Putamen (tissue), 1 donor: Measurements from ENCODE around the gene SHC4.

Source experiments
- DNase-seq: peaks from one replicate; pipeline ENCODE4 v3.0.0-alpha.2; 2016; ENCODE audit warnings: low spot score

Gene SHC4

GRCh38 chr15:48968066-48968465 lies 4.3 kb upstream of the SHC4 start:
- DNase-seq = no peak

- no peak for DNase-seq
Measured at GRCh38 chr15:48967336-48967735, 3.6 kb upstream of the SHC4 start.

- DNase-seq = no peak
Measured at GRCh38 chr15:48966595-48967301, 3.0 kb upstream of the SHC4 start.

GRCh38 chr15:48965972-48966371 lies 2.3 kb upstream of the SHC4 start:
- DNase-seq = no peak

- no peak for DNase-seq
Measured at GRCh38 chr15:48964898-48965297, 1.2 kb upstream of the SHC4 start.

GRCh38 chr15:48962662-48963523 lies 826 bp downstream of the SHC4 start:
- DNase-seq = peak; percentile 15

- DNase-seq = no peak
Measured at GRCh38 chr15:48955967-48956366, 7.8 kb downstream of the SHC4 start.

- no peak for DNase-seq
Measured at GRCh38 chr15:48955370-48955769, 8.3 kb downstream of the SHC4 start.

GRCh38 chr15:48954538-48954937 lies 9.2 kb downstream of the SHC4 start:
- no peak for DNase-seq

GRCh38 chr15:48946840-48947187 lies 16.9 kb downstream of the SHC4 start:
- no peak for DNase-seq

- DNase-seq = peak; percentile 47
Measured at GRCh38 chr15:48946074-48946839, 17.5 kb downstream of the SHC4 start.

- no peak for DNase-seq
Measured at GRCh38 chr15:48945386-48945785, 18.3 kb downstream of the SHC4 start.

- no peak for DNase-seq
Measured at GRCh38 chr15:48941904-48942303, 21.8 kb downstream of the SHC4 start.

- no peak for DNase-seq
Measured at GRCh38 chr15:48940508-48940907, 23.2 kb downstream of the SHC4 start.

GRCh38 chr15:48939648-48940047 lies 24.1 kb downstream of the SHC4 start:
- no peak for DNase-seq

- no peak for DNase-seq
Measured at GRCh38 chr15:48937886-48938285, 25.8 kb downstream of the SHC4 start.

GRCh38 chr15:48936666-48937065 lies 27.1 kb downstream of the SHC4 start:
- DNase-seq = no peak

GRCh38 chr15:48935236-48935635 lies 28.5 kb downstream of the SHC4 start:
- DNase-seq = no peak

- no peak for DNase-seq
Measured at GRCh38 chr15:48930735-48931134, 33.0 kb downstream of the SHC4 start.

- DNase-seq = no peak
Measured at GRCh38 chr15:48929661-48930060, 34.1 kb downstream of the SHC4 start.

GRCh38 chr15:48928877-48929538 lies 34.7 kb downstream of the SHC4 start:
- DNase-seq = no peak

- no peak for DNase-seq
Measured at GRCh38 chr15:48925714-48926223, 38.0 kb downstream of the SHC4 start.
